ENCODE measurements around the gene BTN1A1.

GRCh38 chr6:26532699-26533531 is 32.8 kb downstream of the BTN1A1 start:
- TF ChIP-seq CTCF (tag by site-specific recombination; IDR thresholded peaks at IDR 0.05): no peak
- TF ChIP-seq ZNF701 (tag by site-specific recombination; IDR thresholded peaks at IDR 0.05): no peak
- no peak for TF ChIP-seq ZNF350 (tag by site-specific recombination; IDR thresholded peaks at IDR 0.05)
- TF ChIP-seq ZNF791 (tag by site-specific recombination; IDR thresholded peaks at IDR 0.05): no peak
- no peak for TF ChIP-seq ELK4 (IDR thresholded peaks at IDR 0.05; ENCODE audit: borderline replicate concordance, low read depth, low read length)
